DOHH2 (cell line): Measurements from ENCODE around the gene PPP1R7.

Experiments used
- EZH2phosphoT487 ChIP-seq: fragments of 200-600 bp; sonication (generic); IDR thresholded peaks from 2 replicates; pipeline ENCODE4 v1.6.1; 2017; ENCODE audit warnings: borderline replicate concordance, mild to moderate bottlenecking, antibody characterized with exemption, low read length, moderate library complexity, mixed read lengths
- TF ChIP-seq, protein P1 (sequence below): fragments of 200-600 bp; sonication (generic); IDR thresholded peaks from one replicate; pipeline ENCODE4 v1.5.1; 2014; ENCODE audit warnings: antibody characterized with exemption, mild to moderate bottlenecking, low read depth, low read length; ENCODE audit not compliant: poor library complexity, severe bottlenecking

DNA sequence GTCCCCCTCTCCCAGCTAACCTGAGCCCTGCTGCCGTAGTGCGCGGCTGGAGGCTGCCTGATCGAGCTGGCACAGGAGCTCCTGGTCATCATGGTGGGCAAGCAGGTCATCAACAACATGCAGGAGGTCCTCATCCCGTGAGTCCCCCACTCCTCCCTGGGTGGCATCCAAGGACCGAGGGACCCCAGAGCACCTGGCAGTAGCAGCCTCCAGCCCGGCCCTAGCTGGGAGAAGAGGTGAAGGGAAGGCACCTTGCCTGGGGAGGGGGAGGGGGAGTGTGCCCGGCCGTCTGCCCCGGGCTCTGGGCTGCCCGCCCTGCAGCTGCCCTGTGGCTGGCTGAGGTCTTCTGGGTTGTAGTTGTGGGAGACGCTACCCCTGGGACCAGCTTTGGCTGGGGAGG is 64.5 kb downstream of the PPP1R7 start:
- TF ChIP-seq, protein P1, sequence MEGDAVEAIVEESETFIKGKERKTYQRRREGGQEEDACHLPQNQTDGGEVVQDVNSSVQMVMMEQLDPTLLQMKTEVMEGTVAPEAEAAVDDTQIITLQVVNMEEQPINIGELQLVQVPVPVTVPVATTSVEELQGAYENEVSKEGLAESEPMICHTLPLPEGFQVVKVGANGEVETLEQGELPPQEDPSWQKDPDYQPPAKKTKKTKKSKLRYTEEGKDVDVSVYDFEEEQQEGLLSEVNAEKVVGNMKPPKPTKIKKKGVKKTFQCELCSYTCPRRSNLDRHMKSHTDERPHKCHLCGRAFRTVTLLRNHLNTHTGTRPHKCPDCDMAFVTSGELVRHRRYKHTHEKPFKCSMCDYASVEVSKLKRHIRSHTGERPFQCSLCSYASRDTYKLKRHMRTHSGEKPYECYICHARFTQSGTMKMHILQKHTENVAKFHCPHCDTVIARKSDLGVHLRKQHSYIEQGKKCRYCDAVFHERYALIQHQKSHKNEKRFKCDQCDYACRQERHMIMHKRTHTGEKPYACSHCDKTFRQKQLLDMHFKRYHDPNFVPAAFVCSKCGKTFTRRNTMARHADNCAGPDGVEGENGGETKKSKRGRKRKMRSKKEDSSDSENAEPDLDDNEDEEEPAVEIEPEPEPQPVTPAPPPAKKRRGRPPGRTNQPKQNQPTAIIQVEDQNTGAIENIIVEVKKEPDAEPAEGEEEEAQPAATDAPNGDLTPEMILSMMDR = no peak
- no peak for TF ChIP-seq EZH2phosphoT487
